ENCODE results near the gene NSDHL.

GRCh38 chrX:152876931-152877840, 46.3 kb downstream of the NSDHL start:
- TF ChIP-seq CTCF (conservative IDR thresholded peaks at IDR 0.05) = no peak
- no peak for TF ChIP-seq EZH2 (IDR thresholded peaks at IDR 0.05; ENCODE audit: low read depth)
